DMS 273 (cell line): ENCODE results near the gene MIER2.

ENCODE experiments used
- DNase-seq: peaks from one replicate; lab custom pipeline; 2025; ENCODE audit not compliant: unreplicated experiment; lab: John Stamatoyannopoulos, UW

MIER2 gene

GRCh38 chr19:334296-335071, 10.1 kb downstream of the MIER2 start:
- no peak for DNase-seq

DNA sequence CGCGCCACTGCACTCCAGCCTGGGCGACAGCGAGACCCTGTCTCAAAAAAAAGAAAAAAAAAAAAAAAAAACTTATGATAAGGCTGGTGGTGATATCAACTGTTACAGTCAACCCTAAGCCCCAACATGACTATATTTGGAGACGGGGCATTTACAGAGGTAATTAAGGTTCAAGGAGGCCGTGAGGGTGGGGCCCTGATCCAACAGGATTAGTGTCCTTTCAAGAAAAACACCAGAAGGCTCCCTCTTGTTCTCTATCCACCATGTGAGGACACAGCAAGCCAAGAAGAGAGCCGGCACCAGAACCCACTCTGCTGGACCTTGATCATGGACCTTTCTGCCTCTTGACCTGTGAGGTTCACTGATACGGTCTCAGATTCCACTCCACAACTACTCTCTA, 14.1 kb downstream of the MIER2 start:
- DNase-seq, result no peak

GRCh38 chr19:329876-330275, 14.7 kb downstream of the MIER2 start:
- DNase-seq, result no peak

DNA sequence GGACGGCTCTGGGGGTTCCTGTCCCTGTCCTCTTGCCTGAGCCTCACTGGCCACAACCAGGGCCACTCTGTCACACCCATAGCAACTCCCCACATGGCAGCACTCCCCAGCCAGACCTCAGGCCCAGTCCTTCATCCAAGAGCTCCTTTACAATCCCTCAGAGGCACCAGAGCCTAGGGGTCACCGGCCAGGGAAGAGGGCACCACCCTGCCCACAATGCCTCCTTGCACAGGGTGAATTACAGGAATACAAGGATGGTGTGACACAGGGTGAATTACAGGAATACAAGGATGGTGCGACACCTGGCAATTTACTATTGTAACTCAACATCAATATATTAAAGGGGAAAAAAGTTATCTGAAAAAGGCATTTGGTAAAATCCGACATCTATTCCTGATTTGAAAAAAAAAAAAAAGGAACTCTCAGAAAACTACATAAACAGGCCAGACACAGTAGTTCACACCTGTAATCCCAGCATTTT, 16.5 kb downstream of the MIER2 start:
- no peak for DNase-seq

DNA sequence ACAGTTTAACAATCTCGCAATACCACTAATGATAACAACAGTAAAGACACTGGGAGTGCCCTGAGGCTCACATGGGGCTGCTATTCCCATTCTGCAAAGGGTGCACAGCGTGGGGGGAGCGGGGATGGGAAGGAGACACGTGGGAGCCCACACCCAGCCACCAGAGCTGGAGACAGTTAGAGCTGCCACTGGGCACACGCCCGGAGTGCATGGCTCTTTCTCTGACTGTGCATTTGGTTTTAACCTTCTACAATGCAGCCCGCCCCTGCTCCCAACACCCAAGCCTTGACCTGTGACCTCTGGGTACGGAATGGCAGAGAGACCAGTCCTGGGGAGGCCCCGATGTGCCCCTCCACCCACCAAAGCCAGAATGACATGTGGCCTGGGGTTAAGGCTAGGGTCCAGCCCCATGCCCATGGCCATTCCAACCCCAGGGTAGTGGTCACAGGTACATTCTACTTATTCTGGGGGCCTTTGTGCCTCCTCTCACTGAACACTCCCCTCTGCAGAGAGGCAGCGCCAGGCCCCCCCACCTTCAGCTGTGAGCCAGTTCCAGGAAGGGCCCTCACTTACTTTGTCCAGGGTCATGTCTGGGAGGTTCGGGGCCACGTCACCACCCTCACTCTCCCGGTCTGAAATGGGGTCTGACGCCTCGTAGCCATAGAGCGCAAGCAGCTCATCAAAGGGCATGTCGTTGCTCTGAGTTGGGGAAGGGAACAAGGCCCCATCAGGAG, 17.1 kb downstream of the MIER2 start:
- DNase-seq, result no peak

DNA sequence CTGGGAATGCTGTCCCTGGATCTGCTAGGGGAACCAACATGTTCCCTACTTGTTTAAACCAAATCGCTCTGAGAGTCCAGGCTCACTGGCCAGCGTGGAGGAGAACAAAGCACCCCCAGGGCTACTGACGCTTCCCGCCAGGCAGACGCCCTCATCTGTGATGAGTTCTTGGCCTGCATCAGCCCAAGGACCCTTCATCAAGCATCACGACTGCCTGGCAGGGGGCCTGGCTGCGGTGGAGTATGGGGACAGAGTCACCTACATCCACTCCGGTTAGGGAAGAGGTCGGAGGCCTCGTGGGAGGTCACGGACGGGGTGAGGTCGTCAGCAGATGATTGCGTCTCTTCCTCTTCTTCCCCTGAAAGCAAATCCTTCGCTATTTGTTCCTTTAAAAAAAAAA, 17.7 kb downstream of the MIER2 start:
- DNase-seq, result no peak

DNA sequence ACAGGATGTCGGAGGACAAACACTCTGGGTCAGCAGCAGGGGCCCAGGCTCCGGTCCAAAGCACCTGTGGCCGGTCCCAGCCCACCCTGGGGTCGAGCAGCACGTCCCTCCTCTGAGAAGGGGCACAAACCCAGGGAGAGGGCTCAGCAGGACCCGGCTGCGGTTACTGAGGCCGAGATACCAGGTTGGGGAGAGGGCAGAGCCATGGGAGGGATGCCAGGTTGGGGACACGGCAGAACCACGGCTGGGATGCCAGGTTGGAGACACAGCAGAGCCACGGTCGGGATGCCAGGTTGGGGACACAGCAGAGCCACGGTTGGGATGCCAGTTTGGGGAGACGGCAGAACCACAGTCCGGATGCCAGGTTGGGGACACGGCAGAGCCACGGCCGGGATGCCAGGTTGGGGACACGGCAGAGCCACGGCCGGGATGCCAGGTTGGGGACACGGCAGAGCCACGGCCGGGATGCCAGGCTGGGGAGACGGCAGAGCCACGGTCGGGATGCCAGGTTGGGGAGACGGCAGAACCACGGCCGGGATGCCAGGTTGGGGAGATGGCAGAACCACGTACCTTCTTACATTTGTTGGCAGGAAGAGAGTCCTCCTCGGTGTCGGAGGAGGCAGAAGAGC, 18.5 kb downstream of the MIER2 start:
- no peak for DNase-seq

DNA sequence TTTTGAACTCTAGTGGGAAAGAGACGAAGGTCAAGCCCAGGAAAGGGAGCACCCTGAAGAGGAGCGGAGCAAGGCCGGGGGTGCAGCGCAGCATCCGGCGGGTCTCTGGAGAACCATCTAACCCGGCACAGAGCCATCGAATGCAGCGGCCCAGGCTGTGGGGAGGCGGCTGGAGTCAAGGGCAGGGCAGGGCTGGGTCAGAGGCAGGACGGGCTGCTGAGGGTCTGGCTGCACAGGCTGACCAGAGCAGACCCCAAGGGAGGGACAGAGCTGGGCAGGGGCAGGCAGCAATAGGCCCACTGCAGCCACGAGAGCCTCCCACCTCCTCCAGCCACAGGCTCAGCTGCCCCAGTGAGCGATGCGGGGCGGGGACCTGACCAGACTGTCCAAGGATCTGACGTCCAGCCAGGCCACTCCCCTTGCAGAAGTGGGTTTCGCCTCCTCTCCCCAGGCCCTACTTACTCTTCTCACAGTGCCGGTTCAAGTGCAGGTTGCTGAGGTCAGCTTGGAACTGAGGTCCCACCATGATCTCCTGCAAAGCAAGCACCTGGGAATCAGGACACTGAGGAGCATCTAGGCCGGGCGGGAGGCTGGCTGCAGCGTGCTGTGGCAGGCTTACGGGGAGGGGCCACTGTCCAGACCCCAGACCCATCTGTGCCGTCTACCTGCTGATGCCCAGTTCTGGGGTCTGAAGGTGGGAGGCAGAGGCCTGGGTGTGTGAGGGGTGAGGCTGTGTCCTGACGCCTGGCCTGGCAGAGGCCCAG, 19.2 kb downstream of the MIER2 start:
- DNase-seq, result no peak

DNA sequence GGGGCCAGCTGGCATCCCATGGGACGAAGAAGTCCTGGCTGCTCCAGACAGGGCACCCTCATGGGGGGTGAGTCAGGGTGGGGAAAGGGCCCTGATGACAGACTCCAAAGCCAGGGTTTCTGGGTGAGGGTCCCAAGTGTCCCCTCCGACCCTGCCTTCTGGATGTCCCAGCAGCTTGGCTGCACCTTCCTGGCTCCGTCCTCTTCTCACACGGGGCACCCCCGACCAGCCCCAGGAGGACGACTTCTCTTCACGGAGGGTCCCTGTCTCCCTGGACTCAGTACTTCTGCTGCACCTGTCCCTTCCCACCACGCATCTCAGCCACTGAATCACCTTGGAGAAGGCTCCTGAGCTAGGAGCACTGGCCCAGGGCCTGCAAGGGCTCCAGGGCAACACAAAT, 19.9 kb downstream of the MIER2 start:
- DNase-seq, result no peak

GRCh38 chr19:322616-323015, 22.0 kb downstream of the MIER2 start:
- DNase-seq, result no peak

DNA sequence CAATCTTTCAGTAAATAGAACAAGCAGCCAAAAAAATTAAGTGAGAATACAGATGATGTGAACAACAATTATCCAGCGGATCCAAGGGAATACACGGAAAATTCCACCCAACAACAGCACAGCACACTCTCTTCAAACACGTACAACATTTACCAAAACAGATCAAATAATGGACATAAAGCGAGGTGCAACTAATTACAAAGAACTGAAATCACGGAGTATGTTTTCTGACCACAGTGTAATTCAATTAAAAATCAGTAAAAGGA, 26.2 kb downstream of the MIER2 start:
- no peak for DNase-seq

DNA sequence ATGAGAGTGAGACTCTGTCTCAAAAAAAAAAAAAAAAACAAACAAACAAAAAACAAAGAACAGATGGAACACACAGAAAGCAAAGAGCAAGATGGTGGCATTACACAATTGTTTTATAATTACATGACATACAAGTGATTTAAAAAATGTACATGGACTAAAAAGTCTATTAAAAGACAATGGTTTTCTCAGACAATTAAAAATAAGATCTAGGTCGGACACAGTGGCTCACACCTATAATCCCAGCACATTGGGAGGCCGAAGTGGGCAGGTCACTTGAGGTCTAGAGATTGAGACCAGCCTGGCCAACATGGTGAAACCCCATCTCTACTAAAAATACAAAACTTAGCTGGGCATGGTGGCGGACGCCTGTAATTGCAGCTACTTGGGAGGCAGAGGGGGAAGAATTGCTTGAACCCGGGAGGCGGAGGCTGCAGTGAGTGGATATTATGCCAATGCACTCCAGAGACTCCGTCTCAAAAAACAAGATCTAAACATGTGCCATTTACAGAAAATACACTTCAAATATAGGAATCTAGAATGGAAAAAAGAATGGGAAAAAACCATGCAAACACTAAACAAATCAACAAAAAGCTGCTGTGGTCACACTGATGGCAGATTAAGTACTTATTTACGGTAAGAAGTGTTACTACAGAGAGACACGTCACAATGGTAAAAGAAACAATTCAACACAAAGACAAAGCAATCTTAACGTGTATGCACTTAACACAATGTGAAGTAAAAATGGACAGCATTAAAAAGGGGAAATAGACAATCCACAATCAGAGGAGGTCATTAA, 26.7 kb downstream of the MIER2 start:
- no peak for DNase-seq

DNA sequence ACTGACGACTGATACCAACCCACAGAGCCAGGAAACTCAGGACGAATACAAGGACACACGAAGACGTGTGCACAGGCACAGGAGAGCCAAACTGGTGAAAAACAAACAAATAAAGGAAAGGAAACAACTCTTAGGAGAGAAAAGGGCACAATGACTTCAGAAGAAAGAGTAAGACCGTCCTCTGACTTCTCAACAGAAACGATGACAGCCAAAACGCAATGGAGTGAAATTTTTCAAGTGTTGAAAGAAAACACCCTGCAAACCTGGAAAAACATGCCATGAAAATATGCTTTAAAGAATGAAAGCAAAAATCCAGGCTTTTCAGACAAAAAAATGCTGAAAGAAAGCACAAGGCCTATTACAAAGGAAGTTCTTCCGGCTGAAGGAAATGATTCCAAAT, 28.8 kb downstream of the MIER2 start:
- DNase-seq, result no peak

DNA sequence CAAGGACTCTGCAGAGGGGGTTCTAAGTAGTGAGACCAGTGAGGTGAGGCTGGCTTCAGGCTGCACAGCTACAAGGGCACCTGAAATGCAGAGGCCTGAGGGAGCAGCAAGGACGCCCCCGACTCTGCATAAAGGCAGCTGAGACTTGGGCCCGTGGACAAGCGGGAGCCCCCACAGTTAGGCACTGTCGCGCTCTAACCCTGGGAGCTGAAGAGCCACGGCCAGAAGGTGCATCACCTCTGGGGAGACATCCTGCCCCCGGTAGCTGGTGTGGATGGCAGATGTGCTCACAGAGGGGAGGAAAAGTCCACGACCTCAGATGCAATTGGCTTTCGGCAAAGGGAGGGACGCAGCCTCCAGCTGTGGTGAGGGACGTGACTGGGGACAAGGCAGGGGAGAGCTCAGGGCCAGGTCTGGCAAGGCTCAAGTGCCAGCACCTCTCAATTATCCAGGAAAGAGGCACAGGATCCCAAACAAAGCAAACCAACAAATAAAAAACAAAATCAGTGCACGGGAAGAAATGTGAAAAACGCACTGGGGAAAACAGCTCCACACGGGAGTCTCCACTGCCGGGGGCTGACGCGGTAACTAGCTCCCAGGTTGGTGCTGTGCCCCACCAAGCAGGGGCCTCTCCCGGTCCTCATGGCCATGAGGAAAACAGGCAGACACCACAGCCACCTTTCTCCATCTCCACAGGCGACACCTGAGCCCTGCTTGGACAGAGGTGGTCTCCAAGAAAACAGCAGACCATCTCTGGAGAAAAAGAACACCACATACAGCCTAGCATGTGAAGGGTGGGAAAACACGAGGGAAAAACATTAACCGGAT, 30.4 kb downstream of the MIER2 start:
- no peak for DNase-seq

GRCh38 chr19:313169-313987, 31.2 kb downstream of the MIER2 start:
- DNase-seq, result no peak

- no peak for DNase-seq
These were observed 32.8 kb downstream of the MIER2 start for GRCh38 chr19:311813-312261.

DNA sequence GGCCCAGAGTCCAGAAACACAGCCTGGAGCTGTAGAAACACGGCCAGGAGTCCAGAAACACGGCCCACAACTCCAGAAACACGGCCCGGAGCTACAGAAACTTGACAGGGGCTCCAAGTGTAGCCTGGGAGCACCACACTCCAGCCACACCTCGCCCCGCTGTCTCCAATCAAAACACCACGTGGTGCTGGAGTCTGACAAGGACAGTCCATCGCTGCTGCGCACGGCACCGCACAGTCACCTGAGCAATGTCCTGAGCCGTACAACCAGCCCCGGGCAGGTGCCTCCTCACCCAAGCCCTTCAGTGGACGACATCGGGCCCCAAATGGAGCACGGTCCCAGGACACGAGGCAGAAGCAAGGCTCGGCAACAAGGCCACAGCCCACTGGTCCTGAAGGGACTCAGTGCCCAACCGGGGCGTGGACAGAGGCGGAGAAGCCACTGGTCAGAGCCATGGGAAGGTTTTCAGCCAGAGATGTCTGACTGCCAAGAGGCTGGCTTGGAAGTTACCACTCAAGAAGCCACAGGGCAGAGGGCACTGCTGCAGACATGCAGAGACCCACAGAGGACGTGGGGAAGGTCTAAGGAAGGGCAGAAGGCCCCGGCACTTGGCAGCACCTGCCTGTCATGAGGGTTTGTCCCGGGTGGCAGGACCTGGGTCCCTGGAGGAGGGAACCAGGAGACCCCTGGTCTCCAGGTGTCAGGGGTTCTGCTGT, 33.7 kb downstream of the MIER2 start:
- no peak for DNase-seq

GRCh38 chr19:310141-310651, 34.4 kb downstream of the MIER2 start:
- no peak for DNase-seq
